Measurements from ENCODE around the gene PABPC1L.

The PABPC1L gene

DNA sequence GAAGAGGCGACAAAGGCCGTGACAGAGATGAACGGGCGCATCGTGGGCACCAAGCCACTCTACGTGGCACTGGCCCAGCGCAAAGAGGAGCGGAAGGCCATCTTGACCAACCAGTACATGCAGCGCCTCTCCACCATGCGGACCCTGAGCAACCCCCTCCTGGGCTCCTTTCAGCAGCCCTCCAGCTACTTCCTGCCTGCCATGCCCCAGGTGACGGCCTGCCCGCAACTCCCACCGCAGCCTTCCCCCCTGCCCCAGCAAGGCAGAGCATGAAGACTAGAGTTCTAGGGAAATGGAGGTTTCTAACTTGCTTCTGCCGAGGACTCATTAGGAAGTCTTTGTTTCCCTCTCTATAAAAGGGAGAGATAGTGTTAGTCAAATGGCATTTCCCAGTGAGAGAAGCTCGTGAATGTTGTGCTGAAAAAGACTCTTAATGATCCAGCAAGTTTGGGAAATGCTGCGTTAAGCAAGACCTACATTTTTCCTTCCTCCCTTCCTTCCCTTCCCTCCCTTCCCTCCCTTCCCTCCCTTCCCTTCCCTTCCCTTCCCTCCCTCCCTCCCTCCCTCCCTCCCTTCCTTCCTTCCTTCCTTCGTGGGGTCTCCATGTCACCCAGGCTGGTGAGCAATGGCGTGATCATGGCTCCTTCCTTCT is 20.8 kb downstream of the PABPC1L start:
- H3K4me3 ChIP-seq (ENCODE audit: low read depth, low read length): no peak overlapping the region
- TF ChIP-seq, protein P1, sequence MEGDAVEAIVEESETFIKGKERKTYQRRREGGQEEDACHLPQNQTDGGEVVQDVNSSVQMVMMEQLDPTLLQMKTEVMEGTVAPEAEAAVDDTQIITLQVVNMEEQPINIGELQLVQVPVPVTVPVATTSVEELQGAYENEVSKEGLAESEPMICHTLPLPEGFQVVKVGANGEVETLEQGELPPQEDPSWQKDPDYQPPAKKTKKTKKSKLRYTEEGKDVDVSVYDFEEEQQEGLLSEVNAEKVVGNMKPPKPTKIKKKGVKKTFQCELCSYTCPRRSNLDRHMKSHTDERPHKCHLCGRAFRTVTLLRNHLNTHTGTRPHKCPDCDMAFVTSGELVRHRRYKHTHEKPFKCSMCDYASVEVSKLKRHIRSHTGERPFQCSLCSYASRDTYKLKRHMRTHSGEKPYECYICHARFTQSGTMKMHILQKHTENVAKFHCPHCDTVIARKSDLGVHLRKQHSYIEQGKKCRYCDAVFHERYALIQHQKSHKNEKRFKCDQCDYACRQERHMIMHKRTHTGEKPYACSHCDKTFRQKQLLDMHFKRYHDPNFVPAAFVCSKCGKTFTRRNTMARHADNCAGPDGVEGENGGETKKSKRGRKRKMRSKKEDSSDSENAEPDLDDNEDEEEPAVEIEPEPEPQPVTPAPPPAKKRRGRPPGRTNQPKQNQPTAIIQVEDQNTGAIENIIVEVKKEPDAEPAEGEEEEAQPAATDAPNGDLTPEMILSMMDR (IDR thresholded peaks at IDR 0.05; ENCODE audit: low read depth, low read length): no peak

GRCh38 chr20:44931911-44932310 is 22.1 kb downstream of the PABPC1L start:
- TF ChIP-seq, protein P1 (IDR thresholded peaks at IDR 0.05; ENCODE audit: low read depth, low read length): no peak
- no peak overlapping the region for H3K4me3 ChIP-seq (ENCODE audit: low read depth, low read length)

DNA sequence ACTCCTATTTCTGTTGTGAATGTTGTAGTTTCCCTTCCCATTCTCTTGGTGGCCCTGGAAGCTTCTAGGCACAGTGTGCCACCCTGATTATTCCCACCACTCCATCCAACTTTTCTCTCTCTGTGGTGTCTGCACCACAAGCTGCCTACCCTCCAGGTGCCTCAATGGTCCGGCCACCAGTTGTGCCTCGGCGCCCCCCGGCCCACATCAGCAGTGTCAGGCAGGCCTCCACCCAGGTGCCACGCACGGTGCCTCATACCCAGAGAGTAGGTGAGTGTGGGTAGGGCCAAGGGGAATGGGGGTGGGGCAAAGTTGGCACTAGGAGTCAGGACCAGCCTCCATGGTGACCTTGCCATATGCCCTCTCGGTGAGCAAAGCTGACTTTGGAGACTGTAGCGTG is 23.1 kb downstream of the PABPC1L start:
- TF ChIP-seq, protein P1 (IDR thresholded peaks at IDR 0.05; ENCODE audit: low read depth, low read length): no peak
- no peak overlapping the region for H3K4me3 ChIP-seq (ENCODE audit: low read depth, low read length)

DNA sequence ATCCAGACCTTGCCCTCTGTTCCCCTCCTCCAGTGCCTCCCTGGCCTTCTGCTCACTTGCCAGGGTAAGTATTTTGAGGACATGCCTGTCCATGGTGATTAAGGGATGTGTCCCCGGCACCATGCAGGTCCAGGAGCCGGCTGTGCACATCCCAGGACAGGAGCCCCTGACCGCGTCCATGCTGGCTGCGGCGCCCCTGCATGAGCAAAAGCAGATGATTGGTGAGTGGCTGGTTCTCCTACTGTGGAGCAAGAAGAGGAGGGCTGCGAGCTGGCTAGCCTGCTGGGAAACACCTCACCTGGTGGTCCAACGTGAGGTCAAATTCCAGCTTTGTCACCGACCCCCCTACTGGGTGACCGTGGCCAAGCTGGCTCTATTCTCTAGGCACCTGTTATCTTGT is 26.6 kb downstream of the PABPC1L start:
- TF ChIP-seq, protein P1 (IDR thresholded peaks at IDR 0.05; ENCODE audit: low read depth, low read length): no peak
- H3K4me3 ChIP-seq (ENCODE audit: low read depth, low read length): no peak overlapping the region

- H3K4me3 ChIP-seq (ENCODE audit: low read depth, low read length): no peak overlapping the region
- TF ChIP-seq, protein P1 (IDR thresholded peaks at IDR 0.05; ENCODE audit: low read depth, low read length): no peak
Observed at GRCh38 chr20:44938637-44939036, 28.8 kb downstream of the PABPC1L start.

- no peak overlapping the region for H3K4me3 ChIP-seq (ENCODE audit: low read depth, low read length)
- TF ChIP-seq, protein P1 (IDR thresholded peaks at IDR 0.05; ENCODE audit: low read depth, low read length): no peak
Observed at GRCh38 chr20:44941120-44941691, 31.3 kb downstream of the PABPC1L start.

DNA sequence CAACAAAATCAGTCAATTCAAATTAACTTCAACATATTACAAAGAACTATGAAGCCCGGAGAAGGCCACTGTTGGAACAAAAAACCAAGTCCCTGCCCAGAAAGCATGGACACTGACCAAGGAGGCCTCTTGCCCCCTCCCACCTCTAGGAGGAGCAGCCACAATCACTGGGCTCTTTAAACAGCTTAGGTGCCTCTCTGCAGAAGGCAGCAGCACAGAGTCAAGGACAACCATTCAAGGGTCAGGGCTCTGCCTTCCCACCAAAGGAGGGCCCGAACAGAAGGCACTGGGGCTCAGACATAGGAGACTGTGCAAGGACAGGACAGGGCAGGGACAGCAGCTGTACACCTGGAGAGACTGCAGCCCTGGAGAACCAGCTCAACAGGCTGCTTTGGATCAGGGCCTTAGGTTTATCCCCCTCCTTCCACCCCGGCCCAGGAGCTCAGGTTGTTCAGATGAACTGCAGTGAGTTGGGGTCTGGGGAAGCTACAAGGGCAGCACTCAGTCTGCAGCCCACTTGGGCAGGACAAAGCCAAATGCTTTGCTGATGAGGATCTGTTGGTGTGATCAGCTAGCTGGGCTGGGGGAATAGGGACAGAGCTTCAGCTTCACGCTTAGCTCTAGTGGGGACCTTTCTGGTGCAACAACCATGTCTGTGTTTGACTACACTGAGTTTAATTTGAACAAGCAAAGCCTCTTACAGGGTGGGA is 32.6 kb downstream of the PABPC1L start:
- H3K4me3 ChIP-seq (ENCODE audit: low read depth, low read length): no peak overlapping the region
- TF ChIP-seq, protein P1 (IDR thresholded peaks at IDR 0.05; ENCODE audit: low read depth, low read length): no peak

Measured in WI38 (cell line).